GM23338 (cell line): ENCODE measurements around the gene SLC39A11. TPM values are rescaled to one million over a fixed set of nuclear protein-coding genes. Genes with fewer than 3 reads are reported as not detected.

Experiments used
- CREB1 ChIP-seq: fragments of 250-450 bp; sonication (Bioruptor Pico); IDR thresholded peaks from 2 replicates; pipeline ENCODE4 v1.5.0; 2020; ENCODE audit warnings: low read depth, mild to moderate bottlenecking, moderate library complexity
- EZH2phosphoT487 ChIP-seq: fragments of 200-600 bp; sonication (generic); IDR thresholded peaks from one replicate; pipeline ENCODE4 v1.8.1; 2018; ENCODE audit warnings: antibody characterized with exemption; ENCODE audit not compliant: unreplicated experiment
- NANOG ChIP-seq: IDR thresholded peaks from 2 replicates; pipeline ENCODE4 v1.6.1; 2016; ENCODE audit warnings: antibody characterized with exemption, borderline replicate concordance
- POLR2AphosphoS5 ChIP-seq: IDR thresholded peaks from 2 replicates; pipeline ENCODE4 v1.6.1; 2016; ENCODE audit warnings: antibody characterized with exemption, low read depth
- STAT1 ChIP-seq: IDR thresholded peaks from one replicate; pipeline ENCODE4 v1.6.1; 2016; ENCODE audit warnings: antibody characterized with exemption; ENCODE audit not compliant: unreplicated experiment
- ZNF331 ChIP-seq: fragments of 250-450 bp; sonication (Bioruptor Pico); IDR thresholded peaks from 2 replicates; pipeline ENCODE4 v1.5.0; 2020; ENCODE audit warnings: low read depth, mild to moderate bottlenecking, moderate library complexity
- polyA plus RNA-seq: library from polyadenylated mRNA; unstranded; fragments of >200 nt; fragmentation: Nextera tagmentation; extraction: Ambion mirVana; gene quantifications from 2 replicates; pipeline ENCODE4 v1.2.1, GENCODE V29; 2016
- total RNA-seq: library from RNA; depleted of rRNA; stranded (reverse); fragments of >200 nt; shearing (Covaris generic); gene quantifications from 2 replicates; pipeline ENCODE4 v1.2.3, GENCODE V29; 2014
- TF ChIP-seq, protein P1 (sequence below): fragments of 250-450 bp; sonication (Bioruptor Pico); IDR thresholded peaks from 2 replicates; pipeline ENCODE4 v1.5.0; 2020; ENCODE audit warnings: mild to moderate bottlenecking, moderate library complexity
- TF ChIP-seq, protein P2 (sequence below), 2 experiments: fragments of 200-600 bp in 1 of 2; sonication (generic) in 1 of 2; conservative IDR thresholded peaks; 2 replicates each; pipeline versions ENCODE4 v1.5.1 to v1.6.1; 2016 to 2017; ENCODE audit warnings: antibody characterized with exemption in 2 of 2, low read depth in 2 of 2, mild to moderate bottlenecking in 2 of 2, moderate library complexity in 1 of 2
- TF ChIP-seq, protein P3 (sequence below): IDR thresholded peaks from 2 replicates; pipeline ENCODE4 v1.6.1; 2016; ENCODE audit warnings: antibody characterized with exemption
- TF ChIP-seq, protein P4 (sequence below): IDR thresholded peaks from one replicate; pipeline ENCODE4 v1.6.1; 2018; ENCODE audit warnings: antibody characterized with exemption; ENCODE audit not compliant: unreplicated experiment

Gene SLC39A11
- total and polyA plus RNA-seq, 2 experiments from 2014 or later, result 10.8 to 18.1 TPM

DNA sequence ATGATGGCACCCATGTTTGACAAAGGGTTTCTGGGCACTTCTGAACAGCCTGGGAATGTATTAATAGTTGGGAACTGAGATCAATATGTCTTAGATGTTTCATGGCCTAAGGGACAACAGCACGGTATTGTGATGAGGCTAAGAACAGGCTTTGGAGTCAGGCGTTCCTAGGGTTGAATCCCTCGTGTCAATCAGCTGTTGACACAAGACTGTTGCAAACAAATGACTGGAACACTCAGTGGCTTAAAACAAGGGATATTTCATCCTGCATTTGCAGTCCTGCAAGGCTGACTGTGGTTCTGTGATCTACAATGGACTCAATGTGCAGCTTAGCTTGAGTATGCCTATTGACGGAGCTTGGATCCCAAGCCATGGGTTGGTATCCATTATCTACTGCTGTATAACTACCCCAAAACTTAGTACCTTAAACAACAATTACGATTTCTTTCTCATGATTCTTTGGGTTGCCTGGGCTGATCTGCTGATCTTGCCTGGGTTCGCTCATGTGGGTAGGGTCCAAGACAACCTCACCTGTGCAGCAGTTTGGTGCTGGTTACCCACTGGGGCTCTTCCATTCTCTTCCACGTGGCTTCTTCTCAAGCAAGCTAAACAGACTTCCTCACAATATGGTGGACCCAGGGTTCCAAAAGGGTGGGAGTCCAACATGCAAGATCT, 472.4 kb downstream of the SLC39A11 start (continued):
- TF ChIP-seq, protein P1, sequence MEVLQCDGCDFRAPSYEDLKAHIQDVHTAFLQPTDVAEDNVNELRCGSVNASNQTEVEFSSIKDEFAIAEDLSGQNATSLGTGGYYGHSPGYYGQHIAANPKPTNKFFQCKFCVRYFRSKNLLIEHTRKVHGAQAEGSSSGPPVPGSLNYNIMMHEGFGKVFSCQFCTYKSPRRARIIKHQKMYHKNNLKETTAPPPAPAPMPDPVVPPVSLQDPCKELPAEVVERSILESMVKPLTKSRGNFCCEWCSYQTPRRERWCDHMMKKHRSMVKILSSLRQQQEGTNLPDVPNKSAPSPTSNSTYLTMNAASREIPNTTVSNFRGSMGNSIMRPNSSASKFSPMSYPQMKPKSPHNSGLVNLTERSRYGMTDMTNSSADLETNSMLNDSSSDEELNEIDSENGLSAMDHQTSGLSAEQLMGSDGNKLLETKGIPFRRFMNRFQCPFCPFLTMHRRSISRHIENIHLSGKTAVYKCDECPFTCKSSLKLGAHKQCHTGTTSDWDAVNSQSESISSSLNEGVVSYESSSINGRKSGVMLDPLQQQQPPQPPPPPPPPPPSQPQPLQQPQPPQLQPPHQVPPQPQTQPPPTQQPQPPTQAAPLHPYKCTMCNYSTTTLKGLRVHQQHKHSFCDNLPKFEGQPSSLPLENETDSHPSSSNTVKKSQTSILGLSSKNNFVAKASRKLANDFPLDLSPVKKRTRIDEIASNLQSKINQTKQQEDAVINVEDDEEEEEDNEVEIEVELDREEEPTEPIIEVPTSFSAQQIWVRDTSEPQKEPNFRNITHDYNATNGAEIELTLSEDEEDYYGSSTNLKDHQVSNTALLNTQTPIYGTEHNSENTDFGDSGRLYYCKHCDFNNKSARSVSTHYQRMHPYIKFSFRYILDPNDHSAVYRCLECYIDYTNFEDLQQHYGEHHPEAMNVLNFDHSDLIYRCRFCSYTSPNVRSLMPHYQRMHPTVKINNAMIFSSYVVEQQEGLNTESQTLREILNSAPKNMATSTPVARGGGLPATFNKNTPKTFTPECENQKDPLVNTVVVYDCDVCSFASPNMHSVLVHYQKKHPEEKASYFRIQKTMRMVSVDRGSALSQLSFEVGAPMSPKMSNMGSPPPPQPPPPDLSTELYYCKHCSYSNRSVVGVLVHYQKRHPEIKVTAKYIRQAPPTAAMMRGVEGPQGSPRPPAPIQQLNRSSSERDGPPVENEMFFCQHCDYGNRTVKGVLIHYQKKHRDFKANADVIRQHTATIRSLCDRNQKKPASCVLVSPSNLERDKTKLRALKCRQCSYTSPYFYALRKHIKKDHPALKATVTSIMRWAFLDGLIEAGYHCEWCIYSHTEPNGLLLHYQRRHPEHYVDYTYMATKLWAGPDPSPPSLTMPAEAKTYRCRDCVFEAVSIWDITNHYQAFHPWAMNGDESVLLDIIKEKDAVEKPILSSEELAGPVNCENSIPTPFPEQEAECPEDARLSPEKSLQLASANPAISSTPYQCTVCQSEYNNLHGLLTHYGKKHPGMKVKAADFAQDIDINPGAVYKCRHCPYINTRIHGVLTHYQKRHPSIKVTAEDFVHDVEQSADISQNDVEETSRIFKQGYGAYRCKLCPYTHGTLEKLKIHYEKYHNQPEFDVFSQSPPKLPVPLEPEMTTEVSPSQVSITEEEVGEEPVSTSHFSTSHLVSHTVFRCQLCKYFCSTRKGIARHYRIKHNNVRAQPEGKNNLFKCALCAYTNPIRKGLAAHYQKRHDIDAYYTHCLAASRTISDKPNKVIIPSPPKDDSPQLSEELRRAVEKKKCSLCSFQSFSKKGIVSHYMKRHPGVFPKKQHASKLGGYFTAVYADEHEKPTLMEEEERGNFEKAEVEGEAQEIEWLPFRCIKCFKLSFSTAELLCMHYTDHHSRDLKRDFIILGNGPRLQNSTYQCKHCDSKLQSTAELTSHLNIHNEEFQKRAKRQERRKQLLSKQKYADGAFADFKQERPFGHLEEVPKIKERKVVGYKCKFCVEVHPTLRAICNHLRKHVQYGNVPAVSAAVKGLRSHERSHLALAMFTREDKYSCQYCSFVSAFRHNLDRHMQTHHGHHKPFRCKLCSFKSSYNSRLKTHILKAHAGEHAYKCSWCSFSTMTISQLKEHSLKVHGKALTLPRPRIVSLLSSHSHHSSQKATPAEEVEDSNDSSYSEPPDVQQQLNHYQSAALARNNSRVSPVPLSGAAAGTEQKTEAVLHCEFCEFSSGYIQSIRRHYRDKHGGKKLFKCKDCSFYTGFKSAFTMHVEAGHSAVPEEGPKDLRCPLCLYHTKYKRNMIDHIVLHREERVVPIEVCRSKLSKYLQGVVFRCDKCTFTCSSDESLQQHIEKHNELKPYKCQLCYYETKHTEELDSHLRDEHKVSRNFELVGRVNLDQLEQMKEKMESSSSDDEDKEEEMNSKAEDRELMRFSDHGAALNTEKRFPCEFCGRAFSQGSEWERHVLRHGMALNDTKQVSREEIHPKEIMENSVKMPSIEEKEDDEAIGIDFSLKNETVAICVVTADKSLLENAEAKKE (CRISPR knock-in tag), result no peak
- no peak for TF ChIP-seq STAT1
- TF ChIP-seq ZNF331, result no peak
- TF ChIP-seq, protein P2, sequence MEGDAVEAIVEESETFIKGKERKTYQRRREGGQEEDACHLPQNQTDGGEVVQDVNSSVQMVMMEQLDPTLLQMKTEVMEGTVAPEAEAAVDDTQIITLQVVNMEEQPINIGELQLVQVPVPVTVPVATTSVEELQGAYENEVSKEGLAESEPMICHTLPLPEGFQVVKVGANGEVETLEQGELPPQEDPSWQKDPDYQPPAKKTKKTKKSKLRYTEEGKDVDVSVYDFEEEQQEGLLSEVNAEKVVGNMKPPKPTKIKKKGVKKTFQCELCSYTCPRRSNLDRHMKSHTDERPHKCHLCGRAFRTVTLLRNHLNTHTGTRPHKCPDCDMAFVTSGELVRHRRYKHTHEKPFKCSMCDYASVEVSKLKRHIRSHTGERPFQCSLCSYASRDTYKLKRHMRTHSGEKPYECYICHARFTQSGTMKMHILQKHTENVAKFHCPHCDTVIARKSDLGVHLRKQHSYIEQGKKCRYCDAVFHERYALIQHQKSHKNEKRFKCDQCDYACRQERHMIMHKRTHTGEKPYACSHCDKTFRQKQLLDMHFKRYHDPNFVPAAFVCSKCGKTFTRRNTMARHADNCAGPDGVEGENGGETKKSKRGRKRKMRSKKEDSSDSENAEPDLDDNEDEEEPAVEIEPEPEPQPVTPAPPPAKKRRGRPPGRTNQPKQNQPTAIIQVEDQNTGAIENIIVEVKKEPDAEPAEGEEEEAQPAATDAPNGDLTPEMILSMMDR (conservative IDR thresholded peaks at IDR 0.05; ENCODE audit: low read depth in 2 of 2), result no peak
- TF ChIP-seq, protein P3, sequence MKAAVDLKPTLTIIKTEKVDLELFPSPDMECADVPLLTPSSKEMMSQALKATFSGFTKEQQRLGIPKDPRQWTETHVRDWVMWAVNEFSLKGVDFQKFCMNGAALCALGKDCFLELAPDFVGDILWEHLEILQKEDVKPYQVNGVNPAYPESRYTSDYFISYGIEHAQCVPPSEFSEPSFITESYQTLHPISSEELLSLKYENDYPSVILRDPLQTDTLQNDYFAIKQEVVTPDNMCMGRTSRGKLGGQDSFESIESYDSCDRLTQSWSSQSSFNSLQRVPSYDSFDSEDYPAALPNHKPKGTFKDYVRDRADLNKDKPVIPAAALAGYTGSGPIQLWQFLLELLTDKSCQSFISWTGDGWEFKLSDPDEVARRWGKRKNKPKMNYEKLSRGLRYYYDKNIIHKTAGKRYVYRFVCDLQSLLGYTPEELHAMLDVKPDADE, result no peak
- TF ChIP-seq, protein P4, sequence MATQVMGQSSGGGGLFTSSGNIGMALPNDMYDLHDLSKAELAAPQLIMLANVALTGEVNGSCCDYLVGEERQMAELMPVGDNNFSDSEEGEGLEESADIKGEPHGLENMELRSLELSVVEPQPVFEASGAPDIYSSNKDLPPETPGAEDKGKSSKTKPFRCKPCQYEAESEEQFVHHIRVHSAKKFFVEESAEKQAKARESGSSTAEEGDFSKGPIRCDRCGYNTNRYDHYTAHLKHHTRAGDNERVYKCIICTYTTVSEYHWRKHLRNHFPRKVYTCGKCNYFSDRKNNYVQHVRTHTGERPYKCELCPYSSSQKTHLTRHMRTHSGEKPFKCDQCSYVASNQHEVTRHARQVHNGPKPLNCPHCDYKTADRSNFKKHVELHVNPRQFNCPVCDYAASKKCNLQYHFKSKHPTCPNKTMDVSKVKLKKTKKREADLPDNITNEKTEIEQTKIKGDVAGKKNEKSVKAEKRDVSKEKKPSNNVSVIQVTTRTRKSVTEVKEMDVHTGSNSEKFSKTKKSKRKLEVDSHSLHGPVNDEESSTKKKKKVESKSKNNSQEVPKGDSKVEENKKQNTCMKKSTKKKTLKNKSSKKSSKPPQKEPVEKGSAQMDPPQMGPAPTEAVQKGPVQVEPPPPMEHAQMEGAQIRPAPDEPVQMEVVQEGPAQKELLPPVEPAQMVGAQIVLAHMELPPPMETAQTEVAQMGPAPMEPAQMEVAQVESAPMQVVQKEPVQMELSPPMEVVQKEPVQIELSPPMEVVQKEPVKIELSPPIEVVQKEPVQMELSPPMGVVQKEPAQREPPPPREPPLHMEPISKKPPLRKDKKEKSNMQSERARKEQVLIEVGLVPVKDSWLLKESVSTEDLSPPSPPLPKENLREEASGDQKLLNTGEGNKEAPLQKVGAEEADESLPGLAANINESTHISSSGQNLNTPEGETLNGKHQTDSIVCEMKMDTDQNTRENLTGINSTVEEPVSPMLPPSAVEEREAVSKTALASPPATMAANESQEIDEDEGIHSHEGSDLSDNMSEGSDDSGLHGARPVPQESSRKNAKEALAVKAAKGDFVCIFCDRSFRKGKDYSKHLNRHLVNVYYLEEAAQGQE, result no peak
- TF ChIP-seq POLR2AphosphoS5, result no peak
- no peak for TF ChIP-seq CREB1 (CRISPR knock-in tag)
- no peak for TF ChIP-seq EZH2phosphoT487
- TF ChIP-seq NANOG, result no peak
